ENCODE results near the gene DCTPP1.

GRCh38 chr16:30381291-30382041 is 48.4 kb downstream of the DCTPP1 start:
- TF ChIP-seq CTCF (IDR thresholded peaks at IDR 0.05) = no peak
- TF ChIP-seq YY1 (IDR thresholded peaks at IDR 0.05; ENCODE audit: low read depth) = no peak
- no peak for TF ChIP-seq EP300 (IDR thresholded peaks at IDR 0.05; ENCODE audit: borderline replicate concordance in 1 of 2, low read depth in 1 of 2, low read length in 1 of 2)
- TF ChIP-seq FOXM1 (IDR thresholded peaks at IDR 0.05; ENCODE audit: low read depth) = no peak
- TF ChIP-seq, protein P1, sequence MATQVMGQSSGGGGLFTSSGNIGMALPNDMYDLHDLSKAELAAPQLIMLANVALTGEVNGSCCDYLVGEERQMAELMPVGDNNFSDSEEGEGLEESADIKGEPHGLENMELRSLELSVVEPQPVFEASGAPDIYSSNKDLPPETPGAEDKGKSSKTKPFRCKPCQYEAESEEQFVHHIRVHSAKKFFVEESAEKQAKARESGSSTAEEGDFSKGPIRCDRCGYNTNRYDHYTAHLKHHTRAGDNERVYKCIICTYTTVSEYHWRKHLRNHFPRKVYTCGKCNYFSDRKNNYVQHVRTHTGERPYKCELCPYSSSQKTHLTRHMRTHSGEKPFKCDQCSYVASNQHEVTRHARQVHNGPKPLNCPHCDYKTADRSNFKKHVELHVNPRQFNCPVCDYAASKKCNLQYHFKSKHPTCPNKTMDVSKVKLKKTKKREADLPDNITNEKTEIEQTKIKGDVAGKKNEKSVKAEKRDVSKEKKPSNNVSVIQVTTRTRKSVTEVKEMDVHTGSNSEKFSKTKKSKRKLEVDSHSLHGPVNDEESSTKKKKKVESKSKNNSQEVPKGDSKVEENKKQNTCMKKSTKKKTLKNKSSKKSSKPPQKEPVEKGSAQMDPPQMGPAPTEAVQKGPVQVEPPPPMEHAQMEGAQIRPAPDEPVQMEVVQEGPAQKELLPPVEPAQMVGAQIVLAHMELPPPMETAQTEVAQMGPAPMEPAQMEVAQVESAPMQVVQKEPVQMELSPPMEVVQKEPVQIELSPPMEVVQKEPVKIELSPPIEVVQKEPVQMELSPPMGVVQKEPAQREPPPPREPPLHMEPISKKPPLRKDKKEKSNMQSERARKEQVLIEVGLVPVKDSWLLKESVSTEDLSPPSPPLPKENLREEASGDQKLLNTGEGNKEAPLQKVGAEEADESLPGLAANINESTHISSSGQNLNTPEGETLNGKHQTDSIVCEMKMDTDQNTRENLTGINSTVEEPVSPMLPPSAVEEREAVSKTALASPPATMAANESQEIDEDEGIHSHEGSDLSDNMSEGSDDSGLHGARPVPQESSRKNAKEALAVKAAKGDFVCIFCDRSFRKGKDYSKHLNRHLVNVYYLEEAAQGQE (IDR thresholded peaks at IDR 0.05; ENCODE audit: low read depth, low read length) = no peak
- TF ChIP-seq POLR2AphosphoS5 (IDR thresholded peaks at IDR 0.05; ENCODE audit: low read depth, low read length) = no peak
- no peak for TF ChIP-seq RAD21 (IDR thresholded peaks at IDR 0.05; ENCODE audit: low read length)
